Hepatic stellate cell (primary cell): ENCODE measurements around the gene HTN3.
"Not testable (repeated sequence)": the region's sequence is repeated elsewhere in the genome, so short reads cannot be mapped to it uniquely, and the experiment has no call there.

Source experiments
- DNase-seq: peaks from one replicate; pipeline ENCODE4 v3.0.0; 2011; ENCODE audit warnings: low spot score

Gene HTN3

DNA sequence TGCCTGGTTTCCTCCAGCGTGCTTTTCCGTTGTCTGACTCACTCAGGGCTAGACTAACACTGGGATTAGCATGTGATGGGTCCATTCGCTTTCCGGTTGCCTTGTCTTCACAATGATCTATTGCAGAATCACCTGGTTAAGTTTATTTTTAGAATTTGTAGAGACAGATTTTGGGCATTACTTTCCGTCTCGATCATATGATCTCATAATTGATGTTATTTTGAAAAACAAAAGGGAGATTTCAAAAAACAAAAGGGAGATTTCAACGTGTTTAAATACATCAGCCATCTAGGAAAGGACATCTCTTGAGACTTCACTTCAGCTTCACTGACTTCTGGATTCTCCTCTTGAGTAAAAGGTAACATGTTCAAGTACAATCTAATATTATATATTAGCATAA is at the start of gene HTN3:
Gene HTN3 (plus strand): TSS at position 301 of the 400 bp plus-strand sequence. CDS start 2,282 bp downstream, outside the sequence.
- DNase-seq = not testable (repeated sequence)

DNA sequence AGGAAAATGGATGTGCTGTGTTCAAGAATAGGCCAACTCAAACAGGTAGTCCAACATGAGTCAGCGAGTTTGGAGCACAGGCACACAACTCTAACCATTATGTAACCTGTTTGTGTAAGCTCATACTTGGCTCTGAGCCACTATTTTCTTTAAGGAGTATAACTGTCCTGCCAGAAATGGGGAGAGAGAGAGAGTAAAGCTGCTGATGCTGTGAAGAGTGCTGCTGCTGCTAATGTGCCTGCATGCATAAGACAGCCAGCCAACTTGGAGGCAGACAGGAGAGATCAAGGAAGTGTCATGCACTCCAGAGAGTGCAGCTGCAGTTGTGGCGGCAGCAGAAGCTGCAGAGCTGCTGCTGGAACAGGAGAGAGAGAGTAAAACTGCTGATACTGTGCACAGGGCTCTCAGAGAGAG is 44.2 kb upstream of the HTN3 start:
- no peak for DNase-seq

DNA sequence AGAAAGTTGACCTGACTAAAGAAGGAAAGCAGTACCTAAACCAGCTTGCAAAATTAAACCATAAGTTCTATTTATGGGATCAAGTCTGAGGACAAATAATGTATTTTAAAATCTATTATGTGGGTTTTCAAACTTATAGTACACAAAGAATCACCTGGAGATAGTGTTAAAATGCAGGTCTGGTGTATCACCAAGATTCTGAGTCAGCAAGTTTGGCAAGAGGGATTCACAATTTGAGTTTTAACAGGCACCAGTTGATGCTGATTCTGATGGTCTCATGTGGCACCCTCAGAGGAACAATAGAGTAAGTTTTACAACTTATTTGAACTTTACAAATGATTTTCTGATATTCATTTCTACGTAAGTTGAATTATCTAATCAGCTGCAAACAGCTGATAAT is 41.6 kb upstream of the HTN3 start:
- no peak for DNase-seq

DNA sequence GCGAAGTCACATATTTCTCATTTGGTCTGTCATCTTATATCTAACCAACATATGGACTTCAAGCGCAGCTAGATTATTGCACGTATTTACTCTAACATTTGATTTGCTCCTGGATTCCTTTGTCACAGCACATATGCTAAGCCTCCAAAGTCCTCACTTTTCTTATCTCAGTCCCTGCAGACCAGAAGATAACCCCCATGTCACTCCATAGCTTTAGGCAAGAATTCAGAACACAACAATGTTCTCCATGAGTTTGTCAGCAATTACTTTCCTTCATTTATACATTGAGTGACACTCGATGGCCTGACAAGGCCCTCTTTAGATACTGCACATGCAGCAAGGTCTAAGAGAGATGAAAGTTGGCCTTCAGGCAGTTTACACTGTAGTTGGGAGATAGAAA is 37.2 kb upstream of the HTN3 start:
- DNase-seq = no peak

DNA sequence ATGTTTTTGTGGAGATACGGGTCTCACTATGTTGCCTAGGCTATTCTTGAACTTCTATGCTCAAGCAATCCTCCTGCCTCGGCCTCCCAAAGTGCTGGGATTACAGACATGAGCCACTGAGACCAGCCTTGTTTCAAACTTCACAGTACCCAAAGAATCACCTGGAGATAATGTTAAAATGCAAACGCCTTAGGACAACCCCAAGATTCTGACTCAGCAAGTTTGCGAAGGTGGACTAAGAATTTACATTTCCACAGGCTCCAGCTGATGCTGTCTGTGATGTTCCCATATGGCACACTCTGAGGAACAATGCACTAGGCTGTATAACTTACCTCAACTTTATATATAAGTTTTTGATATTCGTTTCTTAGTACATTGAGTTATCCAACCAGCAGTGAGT is 33.5 kb upstream of the HTN3 start:
- DNase-seq = no peak

DNA sequence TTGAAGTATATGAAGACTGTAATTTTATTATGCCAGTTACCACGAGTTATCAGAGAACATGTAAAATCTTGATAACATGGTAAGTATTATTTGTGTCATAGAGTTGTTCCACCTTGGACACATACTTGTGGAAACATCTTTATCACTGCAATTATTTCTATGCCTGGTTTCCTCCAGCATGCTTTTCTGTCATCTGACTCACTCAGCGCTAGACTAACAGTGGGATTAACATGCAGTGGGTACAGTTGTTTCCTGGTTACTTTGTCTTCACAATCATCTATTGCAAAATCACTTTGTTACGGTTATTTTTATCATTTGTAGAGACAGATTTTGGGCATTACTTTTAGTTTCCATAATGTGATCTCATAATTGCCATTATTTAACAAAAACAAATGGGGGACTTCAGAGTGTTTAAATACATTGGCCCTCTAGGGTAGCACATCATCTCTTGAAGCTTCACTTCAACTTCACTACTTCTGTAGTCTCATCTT is 32.7 kb upstream of the HTN3 start, which contains the start of gene STATH:
Gene STATH (plus strand): TSS at position 441 of the 491 bp plus-strand sequence. CDS start 2,472 bp downstream, outside the sequence.
- no peak for DNase-seq

DNA sequence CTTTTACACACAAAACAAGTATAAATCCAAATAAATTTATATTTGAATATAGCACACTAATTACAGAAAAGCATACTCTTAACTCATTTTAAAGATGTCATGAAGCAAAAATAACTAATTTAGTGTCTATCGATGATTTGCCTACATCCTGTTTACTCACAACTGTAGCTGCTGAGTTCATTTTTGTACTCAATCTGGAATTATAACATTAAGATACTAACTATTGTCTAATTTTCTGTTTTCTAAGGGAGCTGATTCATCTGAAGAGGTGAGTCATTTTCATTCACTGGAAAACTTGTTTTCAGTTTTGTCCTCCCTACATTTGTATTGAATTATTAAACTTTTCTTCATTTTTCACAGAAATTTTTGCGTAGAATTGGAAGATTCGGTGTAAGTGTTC is 28.8 kb upstream of the HTN3 start:
- DNase-seq = no peak

DNA sequence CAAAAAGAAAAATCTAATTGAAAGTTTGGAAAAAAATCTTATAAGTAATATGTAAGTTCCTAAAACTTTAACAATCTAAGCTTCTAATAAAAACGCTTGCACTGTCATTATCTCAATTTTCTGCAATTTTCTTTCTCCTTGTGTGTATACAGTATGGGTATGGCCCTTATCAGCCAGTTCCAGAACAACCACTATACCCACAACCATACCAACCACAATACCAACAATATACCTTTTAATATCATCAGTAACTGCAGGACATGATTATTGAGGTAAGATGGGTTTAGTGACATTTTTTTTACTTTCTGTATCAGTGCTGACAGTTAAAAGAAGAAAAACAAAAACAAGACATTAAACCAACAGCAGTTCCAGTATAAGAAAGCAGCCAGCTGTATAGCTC is 27.5 kb upstream of the HTN3 start:
- DNase-seq = no peak

DNA sequence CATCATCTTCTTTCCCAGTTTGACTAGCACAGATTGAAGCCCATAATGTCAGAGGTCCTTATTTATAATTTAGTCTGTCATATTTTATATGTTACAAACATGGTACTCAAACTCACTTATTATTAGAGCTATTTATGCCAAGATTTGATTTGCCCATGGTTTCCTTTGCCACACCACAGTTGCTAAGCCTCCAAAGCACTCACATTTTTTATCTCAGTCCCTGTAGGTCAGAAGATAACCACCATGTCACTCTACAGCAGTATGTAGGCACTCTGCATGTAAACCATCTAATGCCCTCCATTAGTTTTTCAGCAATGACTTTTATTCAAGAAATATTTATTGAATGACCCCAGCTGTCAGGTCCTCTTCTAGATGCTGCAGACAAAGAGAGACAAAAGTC is 25.8 kb upstream of the HTN3 start:
- DNase-seq = no peak

DNA sequence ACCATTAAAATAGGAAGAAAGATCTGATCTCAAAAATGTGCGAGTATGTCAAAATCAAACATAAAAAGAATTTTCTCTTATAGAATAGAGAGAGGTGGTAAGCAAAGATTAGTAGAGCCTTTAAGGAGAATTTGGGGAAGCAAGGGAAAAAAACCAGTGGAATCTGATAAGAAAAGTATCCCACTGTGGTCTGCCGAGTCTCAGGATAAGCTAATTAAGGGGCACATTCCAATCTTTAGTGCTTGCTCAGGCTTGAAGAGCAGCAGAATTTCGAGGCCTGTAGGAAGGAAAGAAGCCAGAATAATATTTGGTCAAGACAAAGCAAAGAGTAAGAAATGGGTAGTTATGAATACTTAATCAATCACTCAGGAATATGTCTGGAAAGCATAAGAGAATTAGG is 19.5 kb upstream of the HTN3 start:
- DNase-seq = no peak

DNA sequence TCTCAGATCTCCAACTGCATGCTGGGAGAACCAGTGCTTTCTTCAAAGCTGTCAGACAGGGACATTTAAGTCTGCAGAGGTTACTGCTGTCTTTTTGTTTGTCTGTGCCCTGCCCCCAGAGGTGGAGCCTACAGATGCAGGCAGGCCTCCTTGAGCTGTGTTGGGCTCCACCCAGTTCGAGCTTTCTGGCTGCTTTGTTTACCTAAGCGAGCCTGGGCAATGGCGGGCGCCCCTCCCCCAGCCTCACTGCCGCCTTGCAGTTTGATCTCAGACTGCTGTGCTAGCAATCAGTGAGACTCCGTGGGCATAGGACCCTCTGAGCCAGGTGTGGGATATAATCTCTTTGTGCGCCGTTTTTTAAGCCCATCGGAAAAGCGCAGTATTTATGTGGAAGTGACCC is 9.3 kb upstream of the HTN3 start:
- DNase-seq = not testable (repeated sequence)

DNA sequence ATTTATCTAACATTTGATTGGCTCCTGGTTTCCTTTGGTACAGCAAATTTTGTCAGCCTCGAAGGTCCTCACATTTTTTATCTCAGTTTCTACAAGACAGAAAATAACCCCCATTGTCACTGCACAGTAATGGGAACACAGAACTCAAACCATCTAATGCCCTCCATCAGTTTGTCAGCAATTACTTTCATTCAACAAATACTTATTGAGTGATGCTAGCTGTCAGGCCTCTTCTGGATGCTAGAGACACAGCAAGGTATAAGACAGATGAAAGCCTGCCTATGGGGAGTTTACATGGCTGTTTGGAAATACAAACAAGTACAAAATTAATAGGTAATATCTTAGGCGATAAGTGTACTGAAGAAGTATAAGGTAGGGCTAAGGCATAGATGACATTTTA is 5.0 kb upstream of the HTN3 start:
- no peak for DNase-seq

DNA sequence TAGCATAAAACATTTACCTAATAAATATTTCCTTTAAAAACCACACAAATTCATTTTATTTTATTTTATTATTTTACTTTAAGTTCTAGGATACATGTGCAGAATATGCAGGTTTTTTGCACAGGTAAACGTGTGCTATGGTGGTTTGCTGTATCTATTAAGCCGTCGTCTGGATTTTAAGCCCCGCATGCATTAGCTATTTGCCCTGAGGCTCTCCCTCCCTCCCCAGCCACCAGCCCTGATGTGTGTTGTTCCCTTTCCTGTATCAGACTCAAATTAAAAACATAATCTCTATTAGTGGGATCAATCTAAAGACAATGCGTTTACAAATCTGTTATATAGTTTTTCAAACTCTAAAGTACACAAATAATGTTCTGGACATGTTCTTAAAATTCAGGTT is 1.2 kb upstream of the HTN3 start:
- DNase-seq = no peak

DNA sequence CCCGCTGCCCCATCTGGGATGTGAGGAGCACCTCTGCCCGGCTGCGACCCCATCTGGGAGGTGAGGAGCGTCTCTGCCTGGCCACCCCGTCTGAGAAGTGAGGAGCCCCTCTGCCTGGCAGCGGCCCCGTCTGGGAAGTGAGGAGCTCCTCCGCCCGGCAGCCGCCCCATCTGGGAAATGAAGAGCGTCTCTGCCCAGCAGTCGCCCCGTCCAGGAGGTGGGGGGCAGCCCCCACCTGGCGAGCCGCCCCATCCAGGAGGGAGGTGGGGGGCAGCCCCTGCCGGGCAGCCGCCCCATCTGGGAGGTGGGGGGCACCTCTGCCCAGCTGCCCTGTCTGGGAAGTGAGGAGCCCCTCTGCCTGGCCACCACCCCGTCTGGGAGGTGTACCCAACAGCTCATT is 9.3 kb downstream of the HTN3 start:
- not testable (repeated sequence) for DNase-seq

DNA sequence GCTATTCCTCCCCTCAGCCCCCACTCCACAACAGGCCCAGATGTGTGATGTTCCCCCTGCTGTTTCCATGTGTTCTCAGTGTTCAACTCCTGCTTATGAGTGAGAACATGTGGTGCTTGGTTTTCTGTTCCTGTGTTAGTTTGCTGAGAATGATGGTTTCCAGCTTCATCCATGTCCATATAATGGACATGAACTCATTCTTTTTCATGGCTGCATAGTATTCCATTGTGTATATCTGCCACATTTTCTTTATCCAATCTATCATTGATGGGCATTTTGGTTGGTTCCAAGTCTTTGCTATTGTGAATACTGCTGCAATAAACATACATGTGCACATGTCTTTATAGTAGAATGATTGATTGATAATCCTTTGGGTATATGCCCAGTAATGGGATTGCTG is 11.7 kb downstream of the HTN3 start:
- DNase-seq = not testable (repeated sequence)

DNA sequence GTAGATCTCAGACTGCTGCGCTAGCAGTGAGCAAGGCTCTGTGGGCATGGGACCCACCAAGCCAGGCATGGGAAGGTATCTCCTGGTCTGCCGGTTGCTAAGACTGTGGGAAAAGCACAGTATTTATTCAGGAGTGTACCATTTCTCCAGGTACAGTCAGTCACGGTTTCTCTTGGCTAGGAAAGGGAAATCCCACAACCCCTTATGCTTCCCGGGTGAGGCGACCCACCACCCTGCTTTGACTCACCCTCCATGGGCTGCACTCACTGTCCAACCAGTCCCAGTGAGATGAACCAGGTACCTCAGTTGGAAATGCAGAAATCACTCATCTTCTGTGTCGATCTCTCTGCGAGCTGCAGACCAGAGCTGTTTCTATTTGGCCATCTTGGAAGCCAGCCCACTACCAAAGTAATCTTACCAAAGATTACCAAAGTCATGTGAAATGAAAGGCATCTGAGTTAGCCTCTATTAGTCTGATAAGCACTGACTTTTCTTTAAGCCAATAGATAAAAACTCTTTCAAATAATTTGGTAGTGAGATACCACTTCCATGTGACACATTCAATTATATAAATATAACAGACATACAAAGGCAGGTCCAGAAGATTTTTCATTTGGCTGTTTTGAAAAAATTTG is 13.5 kb downstream of the HTN3 start:
- DNase-seq = no peak

DNA sequence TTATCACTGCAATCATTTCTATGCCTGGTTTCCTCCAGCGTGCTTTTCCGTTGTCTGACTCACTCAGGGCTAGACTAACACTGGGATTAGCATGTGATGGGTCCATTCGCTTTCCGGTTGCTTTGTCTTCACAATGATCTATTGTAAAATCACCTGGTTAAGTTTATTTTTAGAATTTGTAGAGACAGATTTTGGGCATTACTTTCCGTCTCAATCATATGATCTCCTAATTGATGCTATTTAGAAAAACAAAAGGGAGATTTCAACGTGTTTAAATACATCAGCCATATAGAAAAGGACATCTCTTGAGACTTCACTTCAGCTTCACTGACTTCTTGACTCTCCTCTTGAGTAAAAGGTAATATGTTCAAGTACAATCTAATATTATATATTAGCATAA is 21.9 kb downstream of the HTN3 start, which contains the start of gene HTN1:
Gene HTN1 (plus strand): TSS at position 301 of the 400 bp plus-strand sequence. CDS start 2,639 bp downstream, outside the sequence.
- DNase-seq = not testable (repeated sequence)

DNA sequence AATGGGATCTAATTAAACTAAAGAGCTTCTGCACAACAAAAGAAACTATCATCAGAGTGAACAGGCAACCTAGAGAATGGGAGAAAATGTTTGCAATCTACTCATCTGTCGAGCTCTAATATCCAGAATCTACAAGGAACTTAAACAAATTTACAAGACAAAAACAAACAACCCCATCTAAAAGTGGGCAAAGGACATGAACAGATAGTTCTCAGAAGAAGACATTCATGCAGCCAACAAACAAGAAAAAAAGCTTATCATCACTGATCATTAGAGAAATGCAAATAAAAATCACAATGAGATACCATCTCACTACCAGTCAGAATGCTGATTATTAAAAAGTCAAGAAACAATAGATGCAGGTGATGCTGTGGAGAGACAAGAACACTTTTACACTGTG is 28.3 kb downstream of the HTN3 start:
- not testable (repeated sequence) for DNase-seq

DNA sequence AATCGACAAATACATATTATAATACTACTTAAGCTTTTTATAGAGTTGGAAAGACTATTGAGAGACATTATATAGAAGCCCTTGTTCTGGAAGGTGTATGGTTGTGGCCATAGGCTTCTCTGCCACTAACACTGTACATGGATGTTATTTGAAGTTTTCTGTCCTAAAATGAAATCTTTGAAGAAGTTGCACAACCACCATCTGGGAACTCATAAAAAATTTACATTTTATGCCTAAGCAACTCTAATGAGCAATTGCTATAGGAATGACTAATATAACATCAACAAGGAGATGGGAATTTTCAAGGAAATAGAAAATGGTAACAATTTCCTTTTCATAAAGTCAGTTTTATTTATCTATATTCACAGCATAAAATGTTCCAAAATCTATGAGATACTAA is 29.4 kb downstream of the HTN3 start:
- no peak for DNase-seq

DNA sequence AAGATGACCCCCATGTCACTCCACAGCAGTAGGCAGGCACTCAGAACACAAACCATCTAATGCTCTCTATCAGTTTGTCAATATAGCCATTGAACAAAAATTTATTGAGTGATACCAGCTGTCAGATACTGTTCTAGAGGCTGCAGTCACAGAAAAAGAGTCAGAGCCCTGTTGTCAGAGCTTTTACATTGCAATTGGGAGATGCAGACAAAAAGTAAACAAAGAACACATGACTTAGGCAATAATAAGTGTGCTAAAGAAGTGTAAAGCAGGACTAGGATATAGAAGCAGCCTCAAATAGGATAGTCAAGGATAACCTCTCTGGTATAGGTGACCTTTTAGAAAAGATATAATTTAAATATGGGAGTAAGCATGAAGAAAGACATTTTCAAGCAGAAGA is 30.9 kb downstream of the HTN3 start:
- DNase-seq = no peak

DNA sequence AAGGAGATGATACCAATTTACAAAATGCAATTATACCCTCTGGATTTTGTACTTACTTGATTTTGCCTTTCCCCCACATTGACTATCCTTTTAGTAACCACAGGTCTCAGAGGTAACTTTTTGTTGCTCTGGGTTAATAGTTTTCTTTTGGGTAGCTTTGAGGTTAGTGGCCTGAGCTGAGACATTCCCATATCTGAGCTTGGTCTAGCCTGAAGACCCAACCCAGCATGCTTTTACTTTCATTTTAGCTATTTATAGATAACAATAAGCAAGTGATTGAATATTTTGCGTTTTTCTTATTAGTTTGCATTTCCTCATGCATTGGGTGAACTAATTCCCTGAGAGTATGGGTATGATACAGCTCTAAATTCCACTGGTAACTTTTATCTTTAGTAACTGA is 33.7 kb downstream of the HTN3 start:
- no peak for DNase-seq

DNA sequence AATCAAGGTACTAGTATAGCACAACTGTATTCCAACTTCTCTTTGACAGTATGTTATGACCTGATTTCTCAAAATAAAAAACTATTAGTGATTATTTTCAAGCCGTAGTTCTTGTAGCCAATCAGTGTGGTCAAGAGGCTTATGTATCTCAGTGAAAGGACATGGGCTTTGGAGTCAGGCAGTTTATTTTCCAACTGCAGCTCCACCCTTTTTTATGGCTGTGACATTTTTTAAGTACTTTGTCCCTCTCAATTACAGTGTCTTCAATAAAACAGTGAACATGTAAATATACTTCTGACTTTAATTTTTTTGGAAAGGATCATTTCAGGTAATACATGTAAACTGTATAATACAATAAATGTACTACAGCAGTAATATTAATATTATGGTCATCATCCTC is 51.9 kb downstream of the HTN3 start:
- DNase-seq = no peak
